ENCODE measurements around the gene TET2. TPM values are rescaled to one million over a fixed set of nuclear protein-coding genes. Genes with fewer than 3 reads are reported as not detected.

The TET2 gene
- 10 to 100 TPM; 25.8 to 28.0 TPM for total RNA-seq
- 13.8 TPM for polyA plus RNA-seq

DNA sequence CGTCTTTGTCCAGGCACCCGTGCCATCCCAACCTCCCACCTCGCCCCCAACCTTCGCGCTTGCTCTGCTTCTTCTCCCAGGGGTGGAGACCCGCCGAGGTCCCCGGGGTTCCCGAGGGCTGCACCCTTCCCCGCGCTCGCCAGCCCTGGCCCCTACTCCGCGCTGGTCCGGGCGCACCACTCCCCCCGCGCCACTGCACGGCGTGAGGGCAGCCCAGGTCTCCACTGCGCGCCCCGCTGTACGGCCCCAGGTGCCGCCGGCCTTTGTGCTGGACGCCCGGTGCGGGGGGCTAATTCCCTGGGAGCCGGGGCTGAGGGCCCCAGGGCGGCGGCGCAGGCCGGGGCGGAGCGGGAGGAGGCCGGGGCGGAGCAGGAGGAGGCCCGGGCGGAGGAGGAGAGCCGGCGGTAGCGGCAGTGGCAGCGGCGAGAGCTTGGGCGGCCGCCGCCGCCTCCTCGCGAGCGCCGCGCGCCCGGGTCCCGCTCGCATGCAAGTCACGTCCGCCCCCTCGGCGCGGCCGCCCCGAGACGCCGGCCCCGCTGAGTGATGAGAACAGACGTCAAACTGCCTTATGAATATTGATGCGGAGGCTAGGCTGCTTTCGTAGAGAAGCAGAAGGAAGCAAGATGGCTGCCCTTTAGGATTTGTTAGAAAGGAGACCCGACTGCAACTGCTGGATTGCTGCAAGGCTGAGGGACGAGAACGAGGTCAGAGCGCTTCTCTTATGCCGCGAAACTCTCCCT, at the start of gene TET2:
TET2 (plus strand) TSS at position 601 of the 740 bp plus-strand sequence. CDS start 87,067 bp downstream, outside the sequence.
- Histone ChIP-seq H3K36me3 (ENCODE audit: insufficient read depth, low read length) (no peaks in the 10 kb centered on the region), H3K4me3 (ENCODE audit: low read length) (peak within 1 kb of the TSS; percentile 99), H3K4me1 (ENCODE audit: insufficient read depth, low read length) (peaks cover 30% of the 10 kb centered on the region), H3K9me3 (ENCODE audit: low read length) (no peaks in the 10 kb centered on the region), H3K27ac (ENCODE audit: low read depth, low read length) (peak within 1 kb of the TSS; percentile 92), H3K27me3 (ENCODE audit: insufficient read depth, low read length, poor library complexity, severe bottlenecking) (no peaks in the 10 kb centered on the region)
- Mint-ChIP-seq H3K36me3 (peaks cover 0 to 16% (median 0%) of the 10 kb centered on the region in 3 donors), H3K4me1 (peaks cover 44 to 49% (median 45%) of the 10 kb centered on the region in 3 donors), H3K27me3 (peaks cover 0 to 7% of the 10 kb centered on the region in 2 donors), H3K27ac (peak within 1 kb of the TSS; percentile 92 to 100 (median 98)), H3K4me3 (peak within 1 kb of the TSS; percentile 99 to 100 (median 100)), H3K9me3 (no peaks in the 10 kb centered on the region)
- CTCF ChIA-PET, result interaction anchor here (1.8 kb wide), 1 partner anchor 327 kb away, joined by 13 read pairs; the partner anchor contains the start of gene PPA2
- POLR2A ChIA-PET, result interaction anchor here (1.4 kb wide), 1 partner anchor 327 kb away, joined by 6 read pairs; no protein-coding TSS in a partner anchor
- DNase-seq, result peak; percentile 66 to 86 (median 79)

DNA sequence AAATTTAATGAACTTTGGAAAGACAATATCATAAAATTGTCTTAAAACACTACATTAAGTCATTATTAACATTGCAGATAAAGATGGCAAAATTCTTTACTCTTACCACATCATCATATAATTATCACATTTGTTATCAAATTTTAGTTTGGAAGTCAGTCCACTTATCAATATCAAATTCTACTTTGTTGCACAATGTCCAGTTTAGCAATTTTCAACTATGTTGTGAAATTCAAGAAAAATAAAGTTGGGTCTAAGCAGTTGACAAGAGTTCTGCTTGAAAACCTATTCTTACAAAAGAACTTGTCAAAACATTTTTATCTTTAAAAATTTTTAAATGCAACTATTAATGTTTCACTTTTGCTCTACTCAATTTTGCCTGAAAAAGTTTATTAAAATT, 44.7 kb upstream of the TET2 start:
- H3K27me3 Mint-ChIP-seq, result peaks cover 7 to 10% of the 10 kb centered on the region in 2 donors
- no peak overlapping the region for H3K4me3 ChIP-seq (ENCODE audit: low read length)
- no peaks in the 10 kb centered on the region for H3K9me3 ChIP-seq (ENCODE audit: low read length)
- no peaks in the 10 kb centered on the region for H3K4me1 ChIP-seq (ENCODE audit: insufficient read depth, low read length)
- H3K27me3 ChIP-seq (ENCODE audit: insufficient read depth, low read length, poor library complexity, severe bottlenecking), result no peaks in the 10 kb centered on the region
- ChIA-PET CTCF (no interaction called here), POLR2A (no interaction called here)
- no peaks in the 10 kb centered on the region for H3K36me3 ChIP-seq (ENCODE audit: insufficient read depth, low read length)
- H3K36me3 Mint-ChIP-seq, result peaks cover 0 to 1% (median 0%) of the 10 kb centered on the region in 3 donors
- H3K27ac Mint-ChIP-seq, result no peak overlapping the region
- H3K27ac ChIP-seq (ENCODE audit: low read depth, low read length), result no peak overlapping the region
- H3K9me3 Mint-ChIP-seq, result peaks cover 0 to 9% (median 4%) of the 10 kb centered on the region in 5 donors
- H3K4me1 Mint-ChIP-seq, result no peaks in the 10 kb centered on the region
- no peak for DNase-seq
- no peak overlapping the region for H3K4me3 Mint-ChIP-seq

DNA sequence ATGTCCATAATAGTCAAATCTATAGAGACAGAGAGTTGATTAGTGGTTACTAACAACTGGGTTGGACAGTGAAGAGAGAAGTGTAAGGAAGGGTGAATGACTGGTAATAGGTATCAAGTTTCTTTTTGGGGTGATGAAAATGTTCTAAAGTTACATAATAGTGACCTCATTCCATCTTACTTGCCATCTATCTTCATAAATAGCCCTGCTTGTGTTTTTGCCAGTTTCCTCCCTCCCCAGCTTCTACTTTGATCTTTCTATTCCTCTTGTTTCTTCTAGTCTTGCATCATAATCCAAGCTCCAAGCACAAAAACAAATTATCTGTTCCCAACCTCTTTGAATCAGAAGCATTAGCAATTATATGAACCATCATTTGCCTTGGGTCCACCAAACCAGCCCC, 40.2 kb upstream of the TET2 start:
- Mint-ChIP-seq H3K27me3 (peaks cover 7 to 19% of the 10 kb centered on the region in 2 donors), H3K4me1 (no peaks in the 10 kb centered on the region), H3K36me3 (no peaks in the 10 kb centered on the region), H3K27ac (no peak overlapping the region), H3K4me3 (no peak overlapping the region), H3K9me3 (peaks cover 0 to 2% (median 0%) of the 10 kb centered on the region in 5 donors)
- ChIA-PET CTCF (interaction anchor here (0.9 kb wide), 1 partner anchor 367 kb away, joined by 3 read pairs; the partner anchor contains the start of gene PPA2), POLR2A (no interaction called here)
- Histone ChIP-seq H3K27ac (ENCODE audit: low read depth, low read length) (no peak overlapping the region), H3K4me3 (ENCODE audit: low read length) (no peak overlapping the region), H3K27me3 (ENCODE audit: insufficient read depth, low read length, poor library complexity, severe bottlenecking) (no peaks in the 10 kb centered on the region), H3K9me3 (ENCODE audit: low read length) (no peaks in the 10 kb centered on the region), H3K4me1 (ENCODE audit: insufficient read depth, low read length) (no peaks in the 10 kb centered on the region), H3K36me3 (ENCODE audit: insufficient read depth, low read length) (no peaks in the 10 kb centered on the region)
- no peak for DNase-seq

DNA sequence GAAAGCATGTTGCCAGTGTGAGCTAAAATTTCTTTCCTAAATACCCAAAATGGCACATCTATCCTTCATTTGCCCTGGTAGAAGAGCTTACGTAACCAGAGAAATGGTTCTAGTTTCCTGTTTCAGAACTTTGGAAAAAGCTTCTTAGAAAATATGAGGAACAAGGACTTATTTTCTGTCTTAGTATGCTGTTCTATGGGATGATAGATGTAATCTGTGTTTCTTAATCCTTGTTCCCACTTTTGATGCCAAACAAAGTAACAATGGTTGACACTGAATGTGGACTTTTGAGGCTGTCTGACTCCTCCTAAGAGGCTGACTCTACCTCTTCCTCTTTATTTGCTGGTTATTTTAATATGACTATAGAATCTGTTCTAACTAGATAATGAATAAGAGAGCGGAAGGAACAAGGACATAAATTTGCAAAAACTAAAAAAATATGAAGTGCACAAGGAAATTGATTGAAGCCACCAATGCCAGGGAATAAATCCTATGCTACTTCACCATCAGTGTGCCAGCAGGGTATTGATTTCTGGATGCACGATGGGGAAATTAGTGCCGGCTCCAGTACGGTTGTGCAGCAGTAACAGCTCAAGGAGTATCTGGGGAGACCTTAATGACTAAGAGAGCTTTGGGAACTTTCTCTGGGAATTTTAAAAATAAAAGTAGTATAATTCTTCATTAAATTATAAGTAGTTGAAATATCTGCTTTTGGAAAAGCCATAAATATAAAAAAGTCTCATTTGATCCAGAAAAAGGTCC, 39.4 kb upstream of the TET2 start:
- Mint-ChIP-seq H3K27me3 (peaks cover 9 to 20% of the 10 kb centered on the region in 2 donors), H3K36me3 (no peaks in the 10 kb centered on the region), H3K4me1 (no peaks in the 10 kb centered on the region), H3K27ac (no peak overlapping the region), H3K4me3 (no peak overlapping the region), H3K9me3 (peaks cover 0 to 2% (median 0%) of the 10 kb centered on the region in 5 donors)
- Histone ChIP-seq H3K9me3 (ENCODE audit: low read length) (no peaks in the 10 kb centered on the region), H3K36me3 (ENCODE audit: insufficient read depth, low read length) (no peaks in the 10 kb centered on the region), H3K4me1 (ENCODE audit: insufficient read depth, low read length) (no peaks in the 10 kb centered on the region), H3K27me3 (ENCODE audit: insufficient read depth, low read length, poor library complexity, severe bottlenecking) (no peaks in the 10 kb centered on the region), H3K27ac (ENCODE audit: low read depth, low read length) (no peak overlapping the region), H3K4me3 (ENCODE audit: low read length) (no peak overlapping the region)
- ChIA-PET CTCF (interaction anchor here (0.9 kb wide), 1 partner anchor 367 kb away, joined by 3 read pairs; the partner anchor contains the start of gene PPA2), POLR2A (no interaction called here)
- no peak for DNase-seq

DNA sequence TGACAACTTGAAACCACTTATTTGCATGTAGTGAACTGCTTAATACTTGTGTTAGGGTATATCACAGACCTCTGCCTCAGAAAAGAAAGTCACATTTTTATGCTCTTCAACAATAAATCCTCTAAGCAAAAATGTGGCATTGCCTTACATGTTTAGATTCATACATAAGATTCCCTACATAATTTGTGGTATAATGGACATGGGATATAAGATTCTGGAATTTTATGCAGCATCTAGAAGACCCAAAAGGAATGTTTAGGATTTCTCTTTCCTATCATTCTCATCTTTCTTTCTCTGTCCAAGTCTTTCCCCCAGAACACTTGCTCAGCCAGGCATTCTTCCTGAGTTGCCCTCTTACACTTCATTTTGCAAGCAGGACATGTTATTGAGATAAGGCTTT, 37.7 kb upstream of the TET2 start:
- H3K9me3 Mint-ChIP-seq, result peaks cover 0 to 2% (median 0%) of the 10 kb centered on the region in 5 donors
- ChIA-PET CTCF (no interaction called here), POLR2A (no interaction called here)
- Histone ChIP-seq H3K27me3 (ENCODE audit: insufficient read depth, low read length, poor library complexity, severe bottlenecking) (no peaks in the 10 kb centered on the region), H3K4me3 (ENCODE audit: low read length) (no peak overlapping the region), H3K36me3 (ENCODE audit: insufficient read depth, low read length) (no peaks in the 10 kb centered on the region), H3K27ac (ENCODE audit: low read depth, low read length) (no peak overlapping the region), H3K9me3 (ENCODE audit: low read length) (no peaks in the 10 kb centered on the region), H3K4me1 (ENCODE audit: insufficient read depth, low read length) (no peaks in the 10 kb centered on the region)
- H3K27ac Mint-ChIP-seq, result no peak overlapping the region
- no peak for DNase-seq
- no peaks in the 10 kb centered on the region for H3K36me3 Mint-ChIP-seq
- no peaks in the 10 kb centered on the region for H3K4me1 Mint-ChIP-seq
- no peak overlapping the region for H3K4me3 Mint-ChIP-seq
- H3K27me3 Mint-ChIP-seq, result peaks cover 5 to 23% of the 10 kb centered on the region in 2 donors

DNA sequence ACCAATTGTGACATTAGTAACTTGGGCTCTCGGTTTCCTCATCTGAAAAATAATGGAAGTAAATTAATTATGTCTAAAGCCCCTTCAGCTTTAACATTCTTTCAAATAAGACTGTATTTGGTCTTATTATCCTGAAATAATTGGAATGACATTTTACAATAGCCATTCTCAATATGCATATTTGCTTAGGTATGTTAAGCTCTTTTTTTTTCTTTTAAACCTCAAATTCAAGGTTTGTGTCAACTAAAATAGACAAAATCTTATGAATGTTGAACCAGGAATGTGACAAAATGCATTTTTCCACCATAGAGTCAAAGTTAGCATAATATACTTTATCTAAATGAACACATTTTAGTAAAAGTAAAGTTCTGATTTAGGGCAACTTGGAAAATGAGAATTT, 34.4 kb upstream of the TET2 start:
- no peaks in the 10 kb centered on the region for H3K36me3 ChIP-seq (ENCODE audit: insufficient read depth, low read length)
- H3K4me3 ChIP-seq (ENCODE audit: low read length), result no peak overlapping the region
- no peak for DNase-seq
- Mint-ChIP-seq H3K36me3 (no peaks in the 10 kb centered on the region), H3K9me3 (no peaks in the 10 kb centered on the region), H3K4me3 (no peak overlapping the region), H3K4me1 (no peaks in the 10 kb centered on the region), H3K27ac (no peak overlapping the region), H3K27me3 (peaks cover 2 to 23% of the 10 kb centered on the region in 2 donors)
- no peaks in the 10 kb centered on the region for H3K27me3 ChIP-seq (ENCODE audit: insufficient read depth, low read length, poor library complexity, severe bottlenecking)
- ChIA-PET POLR2A (no interaction called here), CTCF (no interaction called here)
- H3K4me1 ChIP-seq (ENCODE audit: insufficient read depth, low read length), result no peaks in the 10 kb centered on the region
- H3K27ac ChIP-seq (ENCODE audit: low read depth, low read length), result no peak overlapping the region
- no peaks in the 10 kb centered on the region for H3K9me3 ChIP-seq (ENCODE audit: low read length)

DNA sequence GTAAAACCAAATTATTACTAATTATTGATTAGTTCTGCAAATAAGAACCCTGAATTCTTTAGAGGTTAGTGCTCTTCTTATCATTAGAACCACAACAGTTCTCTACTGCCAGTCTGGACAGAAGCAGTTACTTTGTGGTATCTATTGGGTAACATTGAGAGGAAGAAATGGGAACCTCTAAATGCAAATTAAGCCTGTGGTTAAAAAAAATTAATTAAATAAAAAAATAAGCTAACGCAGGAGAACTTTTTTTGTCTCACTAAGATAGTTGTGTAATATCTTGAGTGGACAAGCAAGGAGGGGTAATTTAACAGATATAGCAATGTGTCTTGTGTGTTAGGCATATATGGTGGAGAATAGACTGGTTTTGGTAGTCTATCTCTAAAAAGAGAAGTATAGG, 32.9 kb upstream of the TET2 start:
- H3K4me3 Mint-ChIP-seq, result no peak overlapping the region
- no peak for DNase-seq
- H3K27ac Mint-ChIP-seq, result no peak overlapping the region
- H3K4me1 Mint-ChIP-seq, result no peaks in the 10 kb centered on the region
- POLR2A ChIA-PET, result no interaction called here
- CTCF ChIA-PET, result no interaction called here
- no peaks in the 10 kb centered on the region for H3K36me3 Mint-ChIP-seq
- H3K27me3 Mint-ChIP-seq, result peaks cover 4 to 22% of the 10 kb centered on the region in 2 donors
- Histone ChIP-seq H3K27me3 (ENCODE audit: insufficient read depth, low read length, poor library complexity, severe bottlenecking) (no peaks in the 10 kb centered on the region), H3K4me1 (ENCODE audit: insufficient read depth, low read length) (no peaks in the 10 kb centered on the region), H3K4me3 (ENCODE audit: low read length) (no peak overlapping the region), H3K36me3 (ENCODE audit: insufficient read depth, low read length) (no peaks in the 10 kb centered on the region), H3K9me3 (ENCODE audit: low read length) (no peaks in the 10 kb centered on the region), H3K27ac (ENCODE audit: low read depth, low read length) (no peak overlapping the region)
- no peaks in the 10 kb centered on the region for H3K9me3 Mint-ChIP-seq

Measured in CD8-positive, alpha-beta memory T cell (primary cell).